Measurements from ENCODE around the gene UNC13A.

DNA sequence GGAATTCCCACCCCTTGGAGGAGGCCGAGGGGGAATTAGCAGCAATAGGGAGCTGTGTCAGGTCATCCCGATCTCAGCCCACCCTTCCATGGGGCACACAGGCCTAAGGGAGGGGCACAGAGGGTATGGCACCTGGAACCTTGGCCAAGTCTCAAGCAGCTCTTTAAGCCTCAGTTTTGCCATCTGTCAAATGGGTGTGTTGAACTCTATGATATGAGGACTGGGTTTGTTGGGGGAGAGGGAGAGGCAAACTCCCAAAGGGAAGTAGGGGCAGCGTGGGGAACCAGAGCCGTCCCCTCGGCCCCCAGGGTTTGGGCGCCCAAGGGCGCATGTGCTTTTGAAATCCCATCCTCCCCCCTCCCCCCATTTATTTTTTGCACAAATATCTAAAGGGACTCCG is 83.0 kb downstream of the UNC13A start:
- TF ChIP-seq, protein P1, sequence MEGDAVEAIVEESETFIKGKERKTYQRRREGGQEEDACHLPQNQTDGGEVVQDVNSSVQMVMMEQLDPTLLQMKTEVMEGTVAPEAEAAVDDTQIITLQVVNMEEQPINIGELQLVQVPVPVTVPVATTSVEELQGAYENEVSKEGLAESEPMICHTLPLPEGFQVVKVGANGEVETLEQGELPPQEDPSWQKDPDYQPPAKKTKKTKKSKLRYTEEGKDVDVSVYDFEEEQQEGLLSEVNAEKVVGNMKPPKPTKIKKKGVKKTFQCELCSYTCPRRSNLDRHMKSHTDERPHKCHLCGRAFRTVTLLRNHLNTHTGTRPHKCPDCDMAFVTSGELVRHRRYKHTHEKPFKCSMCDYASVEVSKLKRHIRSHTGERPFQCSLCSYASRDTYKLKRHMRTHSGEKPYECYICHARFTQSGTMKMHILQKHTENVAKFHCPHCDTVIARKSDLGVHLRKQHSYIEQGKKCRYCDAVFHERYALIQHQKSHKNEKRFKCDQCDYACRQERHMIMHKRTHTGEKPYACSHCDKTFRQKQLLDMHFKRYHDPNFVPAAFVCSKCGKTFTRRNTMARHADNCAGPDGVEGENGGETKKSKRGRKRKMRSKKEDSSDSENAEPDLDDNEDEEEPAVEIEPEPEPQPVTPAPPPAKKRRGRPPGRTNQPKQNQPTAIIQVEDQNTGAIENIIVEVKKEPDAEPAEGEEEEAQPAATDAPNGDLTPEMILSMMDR (conservative IDR thresholded peaks at IDR 0.05 in 1 of 2, IDR thresholded peaks at IDR 0.05 in 1 of 2; ENCODE audit: low read depth in 1 of 2, low read length in 2 of 2), result no peak
- TF ChIP-seq EZH2 (IDR thresholded peaks at IDR 0.05; ENCODE audit: low read length, missing control alignments), result no peak

Data from fibroblast of lung (primary cell).